Mucosa of gallbladder (tissue), 1 donor: ENCODE results near the gene CDC42EP4. TPM values are rescaled to one million over a fixed set of nuclear protein-coding genes. Genes with fewer than 3 reads are reported as not detected.

ENCODE experiments used
- DNase-seq: peaks from one replicate; pipeline ENCODE4 v3.0.0-alpha.2; 2020; ENCODE audit warnings: low spot score
- total RNA-seq: library from RNA; stranded (reverse); gene quantifications from one replicate; pipeline ENCODE4 v1.2.1, GENCODE V29; 2021
- donor health status: DM: no; HTN: no; CAD: no.

The CDC42EP4 gene, protein sequence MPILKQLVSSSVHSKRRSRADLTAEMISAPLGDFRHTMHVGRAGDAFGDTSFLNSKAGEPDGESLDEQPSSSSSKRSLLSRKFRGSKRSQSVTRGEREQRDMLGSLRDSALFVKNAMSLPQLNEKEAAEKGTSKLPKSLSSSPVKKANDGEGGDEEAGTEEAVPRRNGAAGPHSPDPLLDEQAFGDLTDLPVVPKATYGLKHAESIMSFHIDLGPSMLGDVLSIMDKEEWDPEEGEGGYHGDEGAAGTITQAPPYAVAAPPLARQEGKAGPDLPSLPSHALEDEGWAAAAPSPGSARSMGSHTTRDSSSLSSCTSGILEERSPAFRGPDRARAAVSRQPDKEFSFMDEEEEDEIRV
- total RNA-seq, result 77.6 TPM

DNA sequence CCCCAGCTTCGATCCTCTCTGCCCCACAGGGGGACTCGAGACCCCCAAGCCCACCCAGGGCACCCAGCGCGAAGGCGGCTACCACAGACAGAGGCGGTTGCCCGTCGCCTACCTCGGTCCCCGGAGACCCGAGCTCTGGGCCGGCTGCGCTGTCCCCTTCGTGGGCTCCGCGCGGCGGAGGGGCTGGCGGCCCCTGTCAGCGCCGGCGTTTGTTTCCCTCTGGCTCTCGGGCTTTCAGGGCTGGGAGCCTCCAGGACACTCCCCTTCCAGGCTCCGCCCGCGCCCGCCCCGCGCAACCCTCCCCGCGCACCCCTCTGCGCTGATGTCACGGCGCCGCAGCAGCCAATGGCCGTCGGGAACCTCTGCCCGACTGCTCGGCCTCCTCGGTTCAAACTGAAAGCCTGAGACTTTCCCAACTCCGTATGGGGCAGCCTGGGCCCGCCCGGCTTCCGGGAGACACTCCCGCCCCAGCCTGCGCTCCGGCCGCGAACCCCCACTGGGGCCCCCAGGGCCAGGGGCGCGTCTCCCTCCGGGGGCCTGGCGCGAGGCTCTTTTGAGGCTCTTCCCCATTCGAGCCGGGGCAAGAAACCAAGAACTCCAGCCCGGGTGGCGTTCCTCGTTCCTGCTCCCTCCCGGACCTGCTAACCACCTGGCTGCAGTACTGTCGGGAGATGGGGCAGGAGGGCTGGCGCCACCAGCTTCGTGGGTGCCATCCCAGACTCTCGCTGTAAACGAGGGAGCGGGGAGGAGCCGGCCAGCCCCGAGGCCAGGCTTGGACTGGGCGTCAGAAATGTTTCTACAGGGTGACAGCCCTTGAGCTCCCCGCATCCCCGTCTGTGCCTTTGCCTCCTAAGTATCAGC is at the start of gene CDC42EP4:
CDC42EP4 (minus strand) TSS at position 221 of the 861 bp plus-strand sequence. CDS start 25,501 bp downstream, outside the sequence.
- peak; percentile 96 for DNase-seq

DNA sequence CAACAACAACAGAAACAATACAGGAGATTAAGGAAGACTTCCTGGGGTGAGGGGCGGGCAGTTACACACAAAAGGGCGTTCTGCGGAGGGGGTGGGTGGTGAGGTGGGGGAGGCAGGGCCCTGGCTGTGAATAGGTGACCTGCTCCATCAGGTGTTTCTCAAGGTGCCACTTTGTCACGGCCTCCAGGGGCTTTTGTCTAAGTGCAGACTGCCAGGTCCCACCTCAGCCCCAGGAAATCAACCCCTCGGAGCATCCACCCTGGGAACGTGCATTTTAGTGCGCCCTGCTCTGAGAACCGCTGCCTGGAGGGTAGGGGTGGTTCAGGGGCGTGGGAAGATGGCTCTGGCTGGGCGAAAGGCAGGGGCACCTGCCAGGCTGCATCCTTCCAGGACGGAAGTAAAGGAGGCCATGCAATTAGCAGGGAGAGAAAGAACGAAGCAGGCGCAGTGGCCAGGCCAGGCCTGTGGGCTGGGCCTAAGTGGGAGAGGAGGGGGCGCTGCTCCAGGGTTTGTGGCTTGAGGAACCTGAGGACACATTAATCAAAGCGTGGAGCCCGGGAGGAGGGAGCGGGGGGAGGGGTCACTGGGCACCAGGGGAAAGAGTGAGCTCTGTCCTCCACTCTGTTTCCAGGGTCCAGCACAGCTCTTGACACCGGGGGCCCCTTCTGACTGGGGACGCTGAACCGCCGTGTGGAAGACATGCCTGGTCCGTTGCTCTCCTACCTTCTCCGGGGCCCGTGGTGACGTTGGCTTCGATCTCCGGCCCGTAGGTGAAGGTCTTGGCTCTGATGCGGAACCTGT is 49.4 kb upstream of the CDC42EP4 start:
- DNase-seq, result no peak

DNA sequence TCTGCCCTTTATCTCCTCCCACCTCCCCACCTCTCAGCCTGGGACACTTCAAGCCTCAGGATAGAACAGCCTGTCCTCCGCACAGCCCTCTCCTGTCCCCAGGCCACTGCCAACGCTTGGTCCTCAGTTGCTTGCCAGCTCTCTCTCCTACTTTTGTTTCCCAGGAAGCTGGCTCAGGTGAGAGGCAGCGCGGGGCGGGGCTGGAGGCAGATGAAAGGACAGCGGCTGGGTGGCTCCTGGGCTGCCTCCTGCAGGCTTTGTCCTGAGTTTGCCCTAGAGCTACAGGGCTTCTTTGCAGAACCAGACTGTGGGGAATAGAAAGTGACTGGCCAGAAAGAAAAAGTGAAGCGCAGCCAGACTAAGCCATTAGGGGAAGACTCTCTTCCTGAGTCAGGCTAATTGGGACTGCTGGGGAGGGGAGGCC is 48.2 kb upstream of the CDC42EP4 start:
- peak; percentile 77 for DNase-seq

DNA sequence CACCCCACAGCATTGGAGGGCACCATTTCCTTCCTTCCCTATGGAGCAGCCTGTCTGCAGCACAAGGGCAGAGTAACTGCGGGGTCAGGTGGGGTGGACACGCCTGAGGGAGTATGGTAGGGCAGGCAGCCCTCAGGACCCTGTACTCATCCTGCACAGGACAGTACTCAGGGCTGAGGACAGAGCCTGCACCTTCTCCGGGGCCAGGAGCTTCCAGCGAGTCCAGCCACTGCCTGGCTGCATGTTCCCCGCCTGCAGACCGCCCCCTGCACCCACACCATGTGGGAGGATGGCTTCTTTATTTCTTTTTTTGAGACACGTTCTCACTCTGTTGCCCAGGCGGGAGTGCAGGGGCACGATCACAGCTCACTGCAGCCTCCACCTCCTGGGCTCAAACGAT is 47.6 kb upstream of the CDC42EP4 start:
- DNase-seq, result no peak

DNA sequence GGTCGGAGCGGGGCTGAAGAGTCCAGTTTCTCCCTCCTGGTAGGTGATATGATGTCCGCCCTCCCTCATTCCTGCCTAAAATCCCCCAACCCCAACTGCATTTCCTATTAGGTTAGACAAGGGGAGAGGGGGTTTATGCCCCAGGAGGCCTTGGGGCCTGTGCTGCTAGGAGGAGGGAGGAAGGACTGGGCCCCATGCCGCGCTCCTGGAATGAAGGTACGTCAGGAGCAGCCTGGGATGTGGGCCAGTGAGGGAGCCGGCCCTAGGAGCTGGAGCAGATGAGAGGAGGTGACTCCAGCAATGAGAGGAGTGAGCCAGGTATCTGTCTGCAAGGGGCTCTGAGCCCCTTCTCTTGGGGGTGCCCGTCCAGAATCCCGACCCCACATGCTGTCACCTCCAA is 46.9 kb upstream of the CDC42EP4 start:
- DNase-seq, result no peak

DNA sequence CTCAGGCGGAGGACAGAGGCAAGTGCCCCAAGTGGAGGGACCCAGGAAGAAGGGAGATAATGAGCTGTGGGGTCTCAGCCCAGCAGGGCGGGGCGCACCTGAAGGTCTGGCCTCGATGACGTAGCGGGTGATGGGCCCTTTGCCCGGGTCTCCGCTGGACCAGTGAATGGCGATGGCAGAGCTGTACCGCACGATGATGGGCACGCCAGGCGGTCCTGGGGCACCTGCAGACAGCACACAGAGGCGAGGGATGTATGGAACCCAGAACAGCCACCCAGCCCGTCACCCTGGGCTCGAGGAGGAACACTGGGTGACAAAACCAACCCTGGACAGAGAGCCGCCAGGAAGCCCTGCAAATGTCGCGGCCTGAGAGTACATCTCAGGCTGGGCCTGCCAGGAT is 46.2 kb upstream of the CDC42EP4 start:
- DNase-seq, result no peak

DNA sequence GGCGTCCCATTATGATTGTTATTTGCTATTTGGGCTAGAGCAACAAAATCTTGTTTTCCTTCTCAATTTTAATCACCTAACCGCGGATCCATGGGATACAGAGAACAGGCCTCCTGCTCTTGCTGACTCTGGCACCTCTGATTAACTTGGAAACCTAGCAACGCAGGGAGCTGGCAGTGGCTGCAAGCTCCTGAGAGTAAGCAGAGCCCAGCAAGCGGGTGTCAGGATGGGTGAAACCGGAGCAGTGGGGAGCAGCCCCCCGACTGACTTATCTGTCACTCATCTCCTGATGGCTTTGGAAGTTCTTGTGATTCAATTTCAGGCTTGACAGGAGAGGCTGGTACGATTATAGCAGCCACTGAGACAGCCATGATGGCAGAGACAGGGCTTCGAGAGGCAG is 45.5 kb upstream of the CDC42EP4 start:
- no peak for DNase-seq

DNA sequence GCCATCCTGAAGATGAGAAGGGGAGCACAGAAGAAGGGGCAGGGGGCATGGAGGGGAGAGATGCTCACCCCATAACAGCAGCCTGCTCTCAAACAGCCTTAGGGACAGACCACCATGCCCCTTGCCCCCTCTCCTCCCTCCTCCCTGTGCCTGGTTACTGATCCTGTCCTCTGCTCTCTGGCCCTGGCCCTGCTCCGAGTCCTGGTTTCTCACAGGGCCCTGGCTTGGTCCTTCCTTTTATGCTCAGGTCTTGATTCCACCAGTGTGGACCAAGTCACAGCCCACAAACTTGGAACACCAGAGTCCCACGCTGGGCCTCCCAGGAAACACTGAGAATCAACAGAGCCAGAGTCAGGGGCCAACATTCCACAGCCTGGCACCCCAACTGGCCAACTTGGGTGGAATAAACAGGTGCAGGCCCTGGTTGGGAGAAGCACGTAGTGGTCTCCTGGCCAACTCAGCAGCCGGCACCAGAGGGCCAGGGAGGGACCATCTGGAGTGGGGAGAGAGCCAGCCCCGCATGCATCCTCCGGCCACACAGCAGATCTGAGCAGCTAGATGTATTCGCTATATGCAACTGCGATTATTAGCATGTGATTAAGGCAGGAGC is 44.9 kb upstream of the CDC42EP4 start:
- no peak for DNase-seq

DNA sequence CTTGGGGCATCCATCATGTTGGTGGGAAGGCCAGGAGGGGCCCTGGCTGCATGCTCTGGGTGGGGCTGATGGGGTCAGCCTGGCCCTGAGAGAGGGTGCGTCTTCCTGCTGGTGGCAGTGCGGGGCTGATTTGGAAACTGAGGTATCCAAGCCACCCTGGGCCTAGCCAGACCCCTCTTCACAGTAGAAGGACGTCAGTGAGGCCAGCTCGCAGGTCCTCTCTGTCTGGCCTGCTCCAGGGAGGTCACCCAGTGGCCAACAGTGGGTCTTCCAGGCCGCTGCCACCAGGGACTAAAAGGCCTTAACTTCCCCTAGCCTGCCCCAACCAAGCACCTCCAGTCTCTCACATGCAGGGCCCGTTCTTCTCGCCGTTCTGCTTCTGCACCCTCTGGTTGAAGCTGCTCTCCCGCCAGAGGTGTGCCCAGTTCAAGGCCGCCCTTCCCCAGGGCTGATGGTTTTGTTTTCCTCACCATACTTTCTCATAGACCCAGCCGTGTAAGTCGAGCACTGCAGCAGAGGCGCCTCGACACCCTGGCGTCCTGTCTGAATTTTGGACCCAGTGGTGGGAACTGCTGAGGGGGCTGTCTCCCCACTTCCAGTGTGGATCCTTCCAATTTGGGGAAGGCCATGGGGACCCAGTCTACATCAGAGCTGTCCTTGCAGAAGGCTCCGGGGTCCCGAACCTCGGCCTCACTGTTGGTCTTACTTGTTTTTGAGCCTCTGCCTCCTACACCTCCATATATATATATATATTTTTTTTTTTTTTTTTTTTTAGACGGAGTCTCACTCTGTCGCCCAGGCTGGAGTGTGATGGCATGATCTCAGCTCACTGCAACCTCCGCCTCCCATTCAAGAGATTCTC is 42.9 kb upstream of the CDC42EP4 start:
- no peak for DNase-seq

DNA sequence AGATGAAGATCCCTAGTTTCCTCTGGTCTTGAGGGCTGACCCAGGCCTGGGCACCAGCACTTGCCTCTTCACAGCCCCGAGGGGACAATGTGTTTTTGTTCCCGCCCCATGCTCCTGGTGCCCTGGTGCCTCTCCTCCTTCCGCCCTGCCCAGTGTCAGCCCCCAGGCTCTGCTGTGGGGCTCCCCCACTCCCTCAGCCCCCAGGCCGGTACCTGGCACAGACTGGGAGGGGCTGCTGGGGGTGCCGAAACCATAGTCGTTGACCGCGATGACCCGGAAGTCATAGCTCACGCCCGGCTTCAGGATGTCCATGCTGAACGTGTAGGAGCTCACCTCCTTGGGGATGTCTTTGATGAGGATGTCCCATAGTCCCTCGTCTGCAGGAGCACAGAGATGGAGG is 40.5 kb upstream of the CDC42EP4 start:
- no peak for DNase-seq

DNA sequence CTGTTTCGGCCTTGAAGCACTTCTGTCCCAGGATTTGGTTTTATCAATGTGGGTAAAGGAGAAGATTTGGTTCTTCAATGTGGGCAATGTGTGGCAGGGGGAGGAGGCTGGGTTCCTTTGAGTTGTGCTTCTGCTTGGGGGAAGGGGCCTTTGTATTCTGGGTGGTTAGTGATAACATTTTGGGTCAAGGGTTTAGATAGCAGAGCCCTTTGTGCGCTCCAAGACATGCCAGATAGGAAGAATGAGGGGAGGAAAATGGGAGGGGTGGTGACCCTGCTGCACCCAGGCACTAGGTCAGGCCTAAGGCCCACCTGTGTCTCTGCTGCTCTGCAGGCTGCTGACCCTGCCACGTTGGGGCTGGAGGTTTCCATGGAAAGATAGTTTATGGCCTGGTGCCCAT is 40.0 kb upstream of the CDC42EP4 start:
- no peak for DNase-seq

DNA sequence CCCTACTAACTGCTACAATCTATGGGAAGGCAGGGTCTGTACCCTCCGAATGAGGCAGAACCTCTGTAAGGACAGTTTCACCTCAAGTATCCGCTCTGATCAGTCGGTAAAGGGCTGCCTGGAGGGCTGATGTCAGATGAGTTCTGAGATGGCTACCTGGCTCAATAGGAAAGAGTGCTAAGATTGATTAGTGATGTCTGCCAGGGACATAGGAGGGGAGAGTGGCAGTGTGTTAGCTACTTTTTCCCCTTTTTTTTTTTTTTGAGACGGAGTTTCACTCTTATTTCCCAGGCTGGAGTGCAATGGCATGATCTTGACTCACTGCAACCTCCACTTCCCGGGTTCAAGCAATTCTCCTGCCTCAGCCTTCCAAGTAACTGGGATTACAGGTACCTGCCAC is 39.1 kb upstream of the CDC42EP4 start:
- DNase-seq, result no peak

DNA sequence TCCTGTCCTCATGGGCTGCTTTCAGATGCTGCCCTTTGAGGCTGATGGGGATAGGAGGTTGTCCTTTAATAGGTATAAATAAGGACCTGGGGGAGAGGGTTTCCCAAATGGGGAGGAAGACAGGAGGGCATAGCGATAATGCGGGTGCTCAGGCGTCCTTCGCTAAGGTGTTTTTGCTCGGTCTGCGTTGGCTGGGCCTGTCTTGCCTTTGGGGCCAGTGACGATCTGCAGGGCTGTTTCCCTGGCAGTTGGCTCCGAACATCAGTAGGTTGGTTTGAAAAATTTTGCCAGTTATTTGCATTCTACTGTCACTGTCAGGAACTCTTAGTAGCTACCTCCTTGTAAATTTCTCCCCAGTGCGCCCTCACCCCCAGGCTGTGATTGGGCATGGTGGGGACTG is 37.8 kb upstream of the CDC42EP4 start:
- no peak for DNase-seq

DNA sequence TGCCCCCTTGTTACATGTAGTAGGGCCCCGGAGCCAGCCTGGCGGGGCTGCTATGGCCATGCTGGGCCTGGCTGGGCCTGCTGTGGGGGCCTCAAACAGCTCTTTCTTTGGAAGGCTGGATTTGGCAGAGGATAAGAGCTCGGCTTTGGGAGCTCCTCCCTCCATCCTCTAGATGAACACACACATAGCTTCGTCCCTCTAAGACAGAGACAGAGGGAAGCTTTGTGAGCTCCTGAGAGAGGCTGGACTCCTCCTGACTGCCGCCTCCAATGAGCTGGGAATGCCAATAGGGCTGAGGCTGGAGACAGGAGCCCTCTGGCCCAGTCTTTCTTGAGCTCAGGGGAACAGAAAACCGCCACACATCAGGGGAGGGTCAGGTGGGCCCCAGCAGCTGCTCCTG is 37.3 kb upstream of the CDC42EP4 start:
- no peak for DNase-seq

DNA sequence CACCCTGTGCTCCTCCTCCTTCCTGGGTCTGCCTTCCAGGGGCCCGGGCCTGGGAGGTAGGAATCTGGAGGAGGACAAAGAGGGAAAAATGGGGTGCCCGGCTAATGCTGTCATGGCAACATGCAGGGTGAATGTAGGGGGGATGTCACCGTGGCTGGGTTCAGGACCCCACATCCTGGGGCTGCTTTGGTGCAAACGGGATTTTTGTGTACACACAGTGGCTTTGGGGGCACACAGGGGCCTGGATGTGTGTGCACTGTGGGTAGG is 37.0 kb upstream of the CDC42EP4 start:
- no peak for DNase-seq

DNA sequence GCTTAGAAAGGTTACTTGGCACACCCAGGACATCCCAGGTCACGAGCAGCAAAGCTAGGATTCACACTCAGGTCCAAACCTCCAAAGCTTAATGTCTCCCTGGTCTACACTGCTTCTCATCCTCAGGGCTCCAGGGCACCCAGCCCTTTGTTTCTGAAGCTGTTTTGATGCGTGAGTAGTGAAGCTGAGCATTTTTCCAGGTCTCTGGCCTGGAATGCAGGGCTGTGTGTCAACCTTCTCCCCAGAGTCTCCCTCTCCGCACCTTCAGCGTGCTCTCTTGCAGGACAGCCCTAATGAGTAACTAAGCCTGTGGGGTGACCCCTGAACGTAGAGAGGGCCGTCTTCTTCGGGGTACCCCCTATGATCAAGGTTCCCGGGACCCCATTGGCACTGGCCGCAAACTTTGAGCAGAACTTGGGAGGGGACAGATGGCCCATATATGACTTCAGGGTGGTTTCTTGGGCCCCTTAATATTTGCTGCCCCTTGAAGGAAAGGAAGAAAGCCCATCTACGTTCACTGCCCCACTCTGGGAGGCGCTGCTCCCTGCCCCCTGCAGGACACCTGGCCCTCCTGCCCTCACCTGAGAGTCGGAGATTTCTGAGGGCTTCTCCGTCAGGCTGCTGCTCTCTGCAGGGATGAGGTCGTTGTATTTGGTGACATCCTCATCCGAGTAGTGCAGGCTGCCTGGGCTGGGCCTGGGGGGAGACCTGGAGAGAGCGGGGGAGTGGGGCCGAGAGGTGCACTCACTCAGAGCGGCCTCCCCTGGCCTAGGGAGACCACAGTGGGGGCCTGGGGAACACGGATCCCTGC is 36.4 kb upstream of the CDC42EP4 start:
- no peak for DNase-seq

DNA sequence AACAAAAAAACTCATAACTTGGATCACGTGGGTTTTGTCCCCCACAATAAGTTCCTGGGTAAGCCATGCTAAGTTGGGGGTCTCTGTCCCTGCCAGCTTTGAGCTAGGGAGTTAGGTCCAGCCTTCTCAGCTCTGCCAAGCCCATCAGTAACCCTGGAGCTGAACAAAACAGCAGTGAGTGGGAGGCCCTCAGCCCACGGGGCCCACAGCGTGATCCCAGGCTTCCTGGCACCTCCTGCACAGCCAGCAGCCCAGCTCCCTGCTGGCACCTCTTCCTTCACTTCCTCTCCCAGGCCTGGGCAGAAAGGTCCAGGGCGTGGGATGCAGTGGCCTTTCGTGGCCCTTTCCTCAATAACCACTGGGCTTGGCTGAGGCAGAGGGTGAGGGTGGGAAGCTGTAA is 35.5 kb upstream of the CDC42EP4 start:
- no peak for DNase-seq

DNA sequence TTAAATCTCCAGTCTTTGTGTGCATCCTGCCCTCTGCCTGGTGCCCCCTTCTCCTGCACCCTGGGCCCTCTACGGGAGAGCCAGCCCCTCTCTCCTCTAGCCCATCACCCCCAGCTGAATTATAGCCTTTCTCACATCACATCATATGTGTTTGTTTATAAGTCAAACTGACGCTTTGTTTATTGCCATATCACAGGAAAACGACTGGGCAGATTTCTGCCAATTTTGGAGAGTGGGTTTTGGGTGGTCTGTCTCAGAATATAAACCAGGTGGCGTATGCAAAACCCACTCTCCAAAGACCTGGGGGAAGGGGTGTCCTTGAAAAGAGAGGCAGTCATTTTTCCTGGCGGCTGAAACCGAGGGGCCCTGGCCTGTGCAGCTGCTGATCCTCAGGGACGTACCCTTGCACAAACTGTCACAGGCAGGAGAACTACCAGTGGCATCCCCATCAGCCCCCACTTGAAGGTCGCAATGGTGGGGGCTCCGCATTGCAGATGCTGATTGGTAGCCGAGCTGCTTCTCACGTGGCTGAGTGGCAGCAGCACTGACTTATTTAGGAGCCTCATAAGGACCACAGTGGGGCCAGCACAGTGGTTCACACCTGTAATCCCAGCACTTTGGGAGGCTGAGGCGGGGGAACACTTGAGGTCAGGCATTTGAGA is 34.8 kb upstream of the CDC42EP4 start:
- DNase-seq, result no peak

DNA sequence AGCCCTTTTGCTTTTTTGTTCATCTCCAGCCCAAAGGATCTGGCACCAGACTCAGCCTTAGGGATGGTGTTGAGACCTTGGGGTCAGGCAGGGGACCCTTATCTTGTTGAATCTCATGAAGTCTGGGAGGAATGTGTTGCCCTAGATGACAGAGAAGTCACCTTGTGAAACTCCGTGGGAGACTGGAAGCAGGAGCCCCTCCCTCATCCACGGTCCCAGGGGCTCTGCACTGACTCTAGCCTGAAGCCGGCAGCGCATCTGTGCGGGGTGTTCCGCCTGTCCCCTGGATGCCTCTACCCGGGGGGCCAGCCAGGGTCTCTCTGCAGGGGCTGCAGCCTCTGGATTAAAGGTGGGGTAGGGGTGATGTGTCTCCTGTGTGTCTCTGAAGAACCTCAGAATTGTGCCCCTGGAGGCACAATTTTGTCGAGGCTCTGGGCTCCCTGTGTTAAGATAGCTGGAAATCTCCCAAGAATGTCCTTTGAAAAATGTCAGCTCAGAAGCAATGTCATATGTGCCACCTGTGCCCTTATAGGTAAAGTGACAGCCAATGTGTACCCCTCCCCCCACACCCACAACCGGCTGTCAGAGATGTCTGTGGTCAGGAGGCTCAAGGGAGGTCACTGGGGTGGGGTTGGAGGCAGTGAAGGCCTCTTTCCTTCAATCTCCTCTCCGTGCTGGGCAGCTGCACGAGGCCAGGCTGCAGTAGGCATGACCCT is 32.1 kb upstream of the CDC42EP4 start:
- DNase-seq, result no peak
